Measurements from ENCODE around the gene ZNF226.

DNA sequence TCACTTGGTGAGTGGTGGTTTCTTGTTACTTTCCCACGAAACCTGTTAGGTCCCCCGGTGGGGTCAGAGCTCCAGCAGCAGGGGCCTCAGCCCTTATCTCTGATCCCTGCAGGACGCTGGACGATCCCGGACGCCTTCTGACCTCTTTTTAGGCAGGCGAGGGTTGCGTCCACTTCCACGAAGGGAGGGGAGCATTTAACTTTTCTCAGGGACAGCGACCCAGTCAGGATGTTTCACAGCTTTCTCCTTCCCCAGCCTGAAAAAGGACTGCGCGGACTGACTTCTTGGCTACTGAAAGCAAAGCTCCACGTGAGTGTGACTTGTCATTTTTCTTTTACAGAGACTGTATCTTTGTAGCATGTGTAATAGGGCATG is 22.9 kb upstream of the ZNF226 start:
- TF ChIP-seq, protein P1, sequence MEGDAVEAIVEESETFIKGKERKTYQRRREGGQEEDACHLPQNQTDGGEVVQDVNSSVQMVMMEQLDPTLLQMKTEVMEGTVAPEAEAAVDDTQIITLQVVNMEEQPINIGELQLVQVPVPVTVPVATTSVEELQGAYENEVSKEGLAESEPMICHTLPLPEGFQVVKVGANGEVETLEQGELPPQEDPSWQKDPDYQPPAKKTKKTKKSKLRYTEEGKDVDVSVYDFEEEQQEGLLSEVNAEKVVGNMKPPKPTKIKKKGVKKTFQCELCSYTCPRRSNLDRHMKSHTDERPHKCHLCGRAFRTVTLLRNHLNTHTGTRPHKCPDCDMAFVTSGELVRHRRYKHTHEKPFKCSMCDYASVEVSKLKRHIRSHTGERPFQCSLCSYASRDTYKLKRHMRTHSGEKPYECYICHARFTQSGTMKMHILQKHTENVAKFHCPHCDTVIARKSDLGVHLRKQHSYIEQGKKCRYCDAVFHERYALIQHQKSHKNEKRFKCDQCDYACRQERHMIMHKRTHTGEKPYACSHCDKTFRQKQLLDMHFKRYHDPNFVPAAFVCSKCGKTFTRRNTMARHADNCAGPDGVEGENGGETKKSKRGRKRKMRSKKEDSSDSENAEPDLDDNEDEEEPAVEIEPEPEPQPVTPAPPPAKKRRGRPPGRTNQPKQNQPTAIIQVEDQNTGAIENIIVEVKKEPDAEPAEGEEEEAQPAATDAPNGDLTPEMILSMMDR (IDR thresholded peaks at IDR 0.05; ENCODE audit: insufficient read depth, low read length, poor library complexity, severe bottlenecking), result no peak
- TF ChIP-seq EZH2phosphoT487 (conservative IDR thresholded peaks at IDR 0.05; ENCODE audit: low read length), result no peak

All from SU-DHL-6 (cell line).